GM19468 (cell line): ENCODE results near the gene UQCR10.
"Not testable (repeated sequence)": the region's sequence is repeated elsewhere in the genome, so short reads cannot be mapped to it uniquely, and the experiment has no call there.

Source experiments
- ATAC-seq: cut with Tn5 transposase; IDR thresholded peaks from one replicate; pipeline ENCODE4 v1.9.1; 2021; ENCODE audit warnings: mild to moderate bottlenecking, moderate library complexity, moderate number of reproducible peaks; ENCODE audit not compliant: unreplicated experiment; ENCODE audit errors: extremely low read depth

Gene UQCR10

DNA sequence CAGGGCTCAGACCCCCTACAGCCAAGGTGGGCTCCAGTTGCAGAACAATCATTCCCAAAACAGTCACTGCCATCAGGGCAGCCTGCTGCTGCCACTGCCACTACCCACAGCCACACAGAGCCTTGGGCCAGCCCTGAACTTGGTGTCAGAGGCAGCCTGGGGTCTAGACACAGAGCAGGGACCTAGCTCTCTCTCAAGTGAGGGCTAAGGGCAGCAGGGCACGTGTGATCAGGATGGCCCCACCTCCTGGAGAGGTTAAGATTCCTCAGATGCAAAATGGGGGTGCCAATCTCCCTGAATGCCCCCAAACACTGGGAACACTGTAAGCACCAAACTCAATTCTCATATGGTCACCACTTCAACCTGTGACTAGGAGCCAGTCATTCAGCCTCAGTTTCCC lies 31.8 kb upstream of the UQCR10 start:
- ATAC-seq, result no peak

DNA sequence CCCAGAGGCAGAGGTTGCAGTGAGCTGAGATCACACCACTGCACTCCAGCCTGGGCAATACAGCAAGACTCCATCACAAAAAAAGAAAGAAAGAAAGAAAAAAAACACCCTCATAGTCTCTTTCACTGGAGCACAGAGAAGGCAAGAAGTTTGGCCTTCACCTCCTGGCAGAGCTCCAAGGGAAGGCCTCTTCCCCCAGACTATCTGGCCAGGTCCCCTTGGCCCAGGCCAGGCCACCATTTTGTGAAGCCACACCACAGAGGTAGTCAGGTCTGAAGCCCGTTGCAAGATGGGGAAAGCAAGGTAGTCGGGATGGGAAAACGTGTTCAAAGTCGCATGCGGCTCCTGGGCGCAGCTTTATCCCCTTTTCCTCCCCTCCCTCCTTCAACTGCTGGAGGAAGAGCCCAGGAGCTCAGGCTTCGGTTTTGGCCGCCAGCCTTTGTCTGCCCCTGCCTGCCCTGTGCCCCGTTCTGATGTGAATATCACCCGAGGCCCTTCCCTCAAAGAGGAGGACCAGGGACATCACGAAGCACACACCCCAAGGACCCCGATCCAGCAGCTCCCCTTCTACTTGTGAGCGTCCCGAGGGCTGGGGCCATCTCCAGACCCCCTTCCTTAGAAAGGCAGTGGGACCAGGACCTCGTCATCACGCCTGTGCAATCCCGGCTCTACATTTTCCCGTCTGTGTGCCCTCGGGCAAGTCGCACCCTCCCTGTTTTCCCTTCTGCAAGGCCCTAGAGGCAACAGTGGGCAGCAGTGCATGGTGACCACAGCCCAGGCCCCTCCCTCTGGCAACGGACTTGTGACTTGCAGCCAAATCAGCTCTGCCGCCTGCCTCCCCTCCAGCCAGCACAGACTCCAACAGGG lies 29.7 kb upstream of the UQCR10 start:
- no peak for ATAC-seq

DNA sequence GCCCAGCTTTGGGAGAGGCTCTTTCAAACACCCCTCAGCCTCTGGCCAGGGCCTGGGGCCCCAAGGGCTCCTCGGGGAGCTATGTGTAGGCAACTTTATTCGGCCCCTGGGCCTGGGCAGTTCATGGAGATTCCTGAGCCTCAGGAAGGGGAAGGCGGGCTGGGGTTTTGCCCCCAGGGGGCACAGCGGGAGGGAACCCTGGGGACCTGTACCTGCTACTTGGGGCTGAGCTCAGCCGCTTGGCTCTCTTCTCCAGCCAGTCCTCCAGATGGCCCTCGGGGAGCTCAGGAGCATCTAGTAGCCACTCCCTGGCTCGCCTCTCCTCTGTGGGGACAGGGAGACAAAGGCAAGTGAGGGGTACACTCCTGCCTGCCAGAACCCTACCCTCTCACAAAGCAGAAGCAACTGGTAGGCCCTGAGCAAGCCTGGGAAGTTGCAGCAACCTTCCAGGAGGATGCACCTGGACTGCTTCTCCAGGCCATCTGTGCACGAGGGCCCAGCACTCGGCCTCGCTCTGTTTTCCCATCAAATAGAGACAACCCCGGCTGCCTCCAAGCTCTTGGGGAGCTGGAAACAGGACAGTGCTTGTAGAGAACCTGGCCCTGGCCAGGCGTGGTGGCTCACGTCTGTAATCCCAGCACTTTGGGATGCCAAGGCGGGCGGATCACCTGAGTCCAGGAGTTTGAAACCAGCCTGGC lies 28.9 kb upstream of the UQCR10 start:
- no peak for ATAC-seq

DNA sequence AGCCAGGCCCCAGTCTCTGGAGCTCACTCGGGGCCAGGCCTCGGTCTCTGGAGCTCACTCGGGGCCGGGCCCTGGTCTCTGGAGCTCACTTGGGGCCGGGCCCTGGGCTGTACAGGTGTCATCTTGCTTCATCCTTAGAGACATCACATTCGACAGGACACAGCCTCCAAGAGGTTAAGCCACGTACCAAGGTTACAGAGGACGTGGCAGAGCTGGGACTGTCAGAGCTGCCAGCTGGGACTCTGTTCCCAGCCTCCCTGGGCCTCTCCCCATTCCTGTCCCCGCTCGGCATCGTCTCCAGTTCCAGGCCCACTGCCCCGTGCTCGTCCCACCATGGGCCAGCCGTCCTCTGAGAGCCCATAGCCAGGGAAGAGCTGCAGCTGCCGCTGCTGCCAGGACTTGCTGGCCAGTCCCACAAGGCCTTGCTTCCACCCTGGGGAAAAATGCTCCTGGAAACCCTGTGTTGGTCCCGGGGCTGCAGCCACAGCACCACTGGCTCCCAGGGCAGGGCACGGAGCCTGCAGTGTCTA lies 27.8 kb upstream of the UQCR10 start:
- ATAC-seq, result no peak

DNA sequence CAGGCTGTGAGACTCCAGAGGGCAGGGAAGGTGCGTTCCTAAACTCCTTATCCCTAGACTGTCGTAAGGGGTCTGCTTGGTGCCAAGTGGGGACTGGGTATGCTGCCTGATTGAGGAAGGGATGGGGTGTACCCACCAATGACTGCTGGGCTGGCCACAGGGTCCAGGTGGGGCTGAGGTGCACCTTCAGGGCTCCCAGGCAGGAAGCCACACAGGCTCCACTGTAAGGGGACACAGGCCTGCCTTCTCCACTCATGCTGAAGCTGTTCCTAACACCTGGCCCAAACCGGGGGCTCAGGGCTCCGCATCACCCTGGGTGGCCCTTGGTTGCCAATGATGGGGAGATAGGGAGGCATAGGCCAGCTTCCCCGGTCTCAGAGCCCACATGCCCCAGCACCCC lies 27.0 kb upstream of the UQCR10 start:
- no peak for ATAC-seq

DNA sequence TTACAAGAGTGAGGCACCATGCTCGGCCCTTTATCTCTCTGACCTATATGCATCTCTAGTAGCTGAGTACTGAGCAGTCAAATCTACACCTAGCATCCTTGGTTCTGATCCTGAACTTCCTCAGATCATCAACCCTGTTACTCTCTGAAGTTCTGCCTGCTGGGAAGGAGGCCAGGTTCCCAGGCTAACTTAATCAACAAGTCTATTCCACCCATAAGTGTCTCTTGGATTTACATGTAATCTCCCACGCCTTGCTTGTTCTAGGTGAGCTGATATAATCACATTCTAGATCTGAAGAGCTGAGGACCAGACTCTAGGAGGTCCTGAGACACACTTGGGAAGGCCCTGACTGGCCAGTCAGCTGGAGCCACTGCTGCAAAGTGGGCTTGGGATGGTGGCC lies 25.2 kb upstream of the UQCR10 start:
- no peak for ATAC-seq

DNA sequence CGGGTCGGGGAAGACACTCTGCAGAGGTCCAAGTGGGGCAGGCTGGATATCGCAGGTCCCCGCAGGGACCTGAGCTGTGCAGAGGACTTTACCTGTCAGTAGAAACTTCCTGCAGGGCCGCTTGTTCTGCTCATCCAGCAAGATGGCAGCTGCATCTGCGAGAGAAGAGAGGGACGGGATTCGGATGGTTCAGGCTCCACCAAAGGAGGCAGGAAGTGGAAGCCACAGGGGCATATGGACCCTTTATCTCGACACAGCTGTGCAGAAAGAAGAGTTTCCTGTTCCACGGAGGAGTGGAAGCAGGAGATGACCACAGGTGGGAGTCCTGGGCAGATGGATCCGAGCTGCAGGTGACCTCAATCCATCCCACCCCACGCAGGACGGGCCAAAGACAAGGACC lies 24.8 kb upstream of the UQCR10 start:
- no peak for ATAC-seq

DNA sequence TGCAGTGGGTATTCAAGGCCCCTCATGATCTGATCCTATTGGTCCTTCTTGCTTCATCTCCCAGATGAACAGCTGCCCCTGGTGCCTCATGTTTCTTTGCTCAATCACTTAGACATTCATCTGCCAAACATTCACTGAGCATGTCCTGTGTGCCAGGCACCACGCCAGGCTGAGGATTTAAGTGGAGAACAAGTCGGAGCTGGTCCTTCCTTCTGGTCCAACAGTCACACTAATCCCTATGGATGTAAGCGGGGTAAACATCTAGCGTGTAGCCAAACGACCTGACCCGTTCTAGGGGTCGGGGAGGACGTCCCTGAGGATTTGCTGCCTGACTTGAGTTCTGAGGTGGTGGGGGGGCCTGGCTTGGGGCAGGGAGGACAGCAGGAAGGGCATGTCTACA lies 22.3 kb upstream of the UQCR10 start:
- ATAC-seq, result no peak

DNA sequence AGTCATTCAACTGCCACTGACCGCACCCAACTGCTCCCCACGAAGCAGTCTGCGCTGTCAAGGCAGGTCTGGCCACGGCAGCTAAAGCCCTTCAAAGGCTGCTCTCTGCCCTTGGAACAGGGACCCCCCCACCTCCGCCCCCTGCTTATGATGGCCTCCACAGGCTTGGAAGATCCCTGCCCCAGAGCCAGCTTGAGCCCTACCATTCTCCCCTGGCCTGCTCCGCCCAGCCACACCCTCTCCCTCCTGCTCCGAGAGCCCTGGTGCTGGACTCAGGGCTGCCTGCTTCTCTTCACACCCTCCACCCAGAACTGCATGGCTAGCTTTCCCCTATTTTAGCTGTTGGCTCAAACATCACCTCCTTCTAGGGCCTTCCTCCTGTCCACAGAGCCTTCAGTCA lies 19.3 kb upstream of the UQCR10 start:
- ATAC-seq, result no peak

DNA sequence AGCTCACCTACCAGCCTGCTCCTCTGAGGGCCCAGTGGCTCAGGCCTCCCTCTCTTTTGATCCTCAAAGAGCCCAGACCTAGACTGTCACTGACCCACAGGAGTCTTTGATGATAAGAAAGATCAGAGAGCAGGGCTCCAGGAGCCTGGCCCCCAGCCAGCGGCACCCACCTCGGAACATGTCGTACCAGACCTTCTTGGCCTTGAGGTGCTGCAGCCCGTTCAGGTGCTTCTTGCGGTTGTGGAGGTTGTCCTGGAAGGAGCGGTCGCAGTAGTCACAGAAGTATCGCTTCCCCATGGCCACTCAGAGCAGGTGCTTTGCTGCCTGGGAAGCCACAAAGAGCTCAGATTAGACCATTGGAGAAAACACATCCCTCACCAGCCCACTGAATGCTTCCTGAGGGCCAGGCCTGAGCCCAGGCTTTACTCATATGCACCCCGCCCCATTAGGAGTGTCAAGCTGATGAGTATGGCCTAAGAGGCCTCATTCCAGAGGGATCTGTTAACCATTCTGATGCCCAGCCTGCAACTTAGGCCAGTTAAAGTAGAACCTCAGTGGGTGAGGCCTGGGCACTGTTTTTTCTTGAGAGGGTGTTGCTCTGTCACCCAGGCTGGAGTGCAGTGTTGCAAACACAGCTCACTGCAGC lies 18.8 kb upstream of the UQCR10 start:
- no peak for ATAC-seq

DNA sequence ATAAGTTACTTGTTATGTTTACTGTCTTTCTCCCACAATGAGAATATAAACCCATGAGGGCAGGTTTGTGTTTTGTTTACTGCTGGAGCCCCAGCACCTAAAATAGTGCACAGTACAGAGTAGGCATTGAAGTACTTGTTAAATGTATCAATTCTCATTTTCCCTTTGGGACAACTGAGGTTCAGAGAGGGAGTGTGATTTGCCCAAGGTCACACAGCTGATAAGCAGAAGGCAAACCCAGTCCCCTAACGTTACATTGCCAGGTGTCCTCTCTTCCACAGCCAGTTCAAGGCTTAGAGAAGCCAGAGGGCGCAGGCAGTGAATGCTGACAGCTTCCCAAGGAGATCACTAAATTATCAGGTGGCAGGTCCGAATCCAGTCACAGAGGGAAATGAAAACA lies 17.1 kb upstream of the UQCR10 start:
- no peak for ATAC-seq

DNA sequence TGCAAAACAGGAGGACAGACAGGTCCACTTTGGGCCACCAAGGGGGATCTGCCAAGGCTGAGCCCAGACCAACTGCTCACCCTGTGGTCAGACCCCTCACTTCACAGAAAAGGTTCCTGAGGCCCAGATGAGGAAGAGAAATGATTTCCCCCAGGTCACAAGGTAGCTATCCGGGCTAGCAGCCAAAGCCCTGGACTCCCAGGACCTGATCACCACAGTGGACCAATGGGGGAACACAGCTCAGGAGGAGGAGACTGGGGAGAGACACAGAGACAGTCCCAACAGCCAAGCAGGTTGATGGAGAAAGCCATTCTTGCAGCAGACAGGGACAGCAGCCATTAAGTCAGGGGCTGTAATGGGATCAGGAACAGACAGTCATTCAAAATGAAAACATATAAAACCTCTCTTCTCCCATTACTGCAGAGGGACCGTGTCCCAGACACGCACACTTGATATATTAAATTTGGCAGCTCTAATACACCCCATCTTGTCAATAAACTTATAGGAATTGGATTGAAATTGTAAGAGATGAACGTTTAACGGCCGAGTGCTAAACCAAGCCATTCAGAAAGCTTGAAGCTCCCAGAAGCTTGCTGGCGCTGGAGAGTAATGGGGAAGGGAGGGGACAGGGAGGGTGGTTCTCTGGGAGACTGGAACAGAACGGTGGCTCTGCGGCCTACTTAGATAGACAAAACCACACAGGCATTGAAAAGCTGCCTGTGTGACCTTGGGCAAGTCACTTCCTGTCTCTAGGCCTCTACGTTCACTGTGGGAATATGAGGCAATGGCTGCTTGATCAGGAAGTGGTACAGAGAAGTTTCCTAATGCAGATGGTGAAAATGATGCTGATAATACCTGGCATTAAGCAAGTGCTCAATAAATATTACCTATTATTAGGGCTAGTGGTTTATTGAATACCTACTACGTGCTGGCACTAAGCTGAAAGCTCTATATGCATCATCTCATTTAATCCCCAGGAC lies 16.3 kb upstream of the UQCR10 start:
- ATAC-seq, result no peak

DNA sequence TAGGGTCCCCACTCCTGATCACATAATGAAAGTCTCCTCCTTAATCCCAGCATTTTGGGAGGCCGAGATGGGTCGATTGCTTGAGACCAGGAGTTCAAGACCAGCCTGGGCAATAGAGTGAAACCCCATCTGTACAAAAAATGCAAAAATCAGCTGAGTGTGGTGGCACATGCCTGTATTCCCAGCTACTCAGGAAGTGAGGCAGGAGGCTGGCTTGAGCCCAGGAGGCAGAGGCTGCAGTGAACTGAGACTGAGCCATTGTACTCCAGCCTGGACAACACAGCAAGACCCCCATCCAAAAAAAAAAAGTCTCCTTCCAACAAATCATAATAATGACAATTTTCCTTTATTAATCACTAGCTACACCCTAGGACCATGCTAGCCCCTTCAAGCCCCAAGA lies 15.5 kb upstream of the UQCR10 start:
- ATAC-seq, result no peak

DNA sequence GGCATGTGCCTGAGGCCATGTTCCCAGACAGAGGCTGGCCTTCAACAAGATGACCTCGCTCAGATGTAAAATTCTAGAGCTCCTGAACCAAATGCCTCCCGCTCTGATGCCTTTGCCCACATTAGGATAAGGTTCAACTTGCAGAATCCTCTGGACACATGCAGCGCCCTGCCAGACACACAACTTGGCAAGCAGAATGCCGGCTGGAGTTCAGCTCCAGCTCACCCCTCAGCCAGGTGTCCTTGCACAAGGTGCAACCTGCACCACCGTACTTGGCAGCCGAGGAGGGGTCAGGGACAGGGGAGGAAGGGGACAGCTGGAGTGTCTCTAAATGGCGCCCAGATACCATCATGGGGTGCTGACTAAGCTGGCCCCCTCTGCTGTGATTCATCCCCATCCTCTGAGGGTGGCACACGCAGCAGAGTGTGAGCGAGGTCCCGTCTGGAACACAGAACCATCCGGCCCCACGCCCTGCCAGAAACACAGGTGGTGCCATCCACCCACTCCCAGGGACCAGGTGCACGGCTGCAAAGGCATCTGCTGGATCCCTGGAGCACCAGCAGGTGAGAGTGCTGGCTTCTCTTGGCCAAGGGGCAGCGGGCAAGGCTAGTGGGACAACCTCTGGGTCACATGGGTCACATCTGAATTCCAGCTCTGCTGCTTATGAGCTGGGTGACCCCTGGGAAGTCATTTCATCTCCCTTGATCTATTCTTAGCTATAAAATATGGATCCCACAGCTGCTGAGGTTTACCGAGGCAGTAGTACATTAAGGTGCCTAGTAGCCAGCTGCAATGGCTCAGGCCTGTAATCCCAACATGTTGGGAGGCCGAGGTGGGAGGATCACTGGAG lies 13.1 kb upstream of the UQCR10 start:
- ATAC-seq, result no peak

DNA sequence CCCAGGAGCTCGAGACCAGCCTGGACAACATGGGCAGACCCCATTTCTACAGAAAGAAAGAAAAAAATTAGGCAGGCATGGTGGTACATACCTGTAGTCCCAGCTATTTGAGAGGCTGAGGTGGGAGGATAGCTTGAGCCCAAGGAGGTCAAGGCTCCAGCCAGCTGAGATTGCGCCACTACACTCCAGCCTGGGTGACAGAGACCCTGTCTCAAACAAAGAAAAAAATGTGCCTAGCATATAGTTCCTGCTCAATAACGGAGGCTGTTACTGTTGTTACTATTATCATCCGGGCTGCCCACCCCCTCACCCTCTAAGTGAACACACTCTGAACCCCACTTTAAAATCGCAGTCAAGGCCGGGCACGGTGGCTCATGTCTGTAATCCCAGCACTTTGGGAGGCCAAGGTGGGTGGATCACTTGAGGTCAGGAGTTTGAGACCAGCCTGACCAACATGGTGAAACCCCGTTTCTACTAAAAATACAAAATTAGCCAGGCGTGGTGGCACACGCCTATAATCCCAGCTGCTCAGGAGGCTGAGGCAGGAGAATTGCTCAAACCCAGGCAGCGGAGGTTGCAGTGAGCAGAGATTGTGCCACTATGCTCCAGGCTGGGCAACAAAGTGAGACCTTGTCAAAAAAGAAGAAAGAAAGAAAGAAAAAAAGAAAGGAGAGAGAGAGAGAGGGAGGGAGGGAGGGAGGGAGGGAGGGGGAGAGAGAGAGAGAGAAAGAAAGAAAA lies 12.3 kb upstream of the UQCR10 start:
- not testable (repeated sequence) for ATAC-seq

DNA sequence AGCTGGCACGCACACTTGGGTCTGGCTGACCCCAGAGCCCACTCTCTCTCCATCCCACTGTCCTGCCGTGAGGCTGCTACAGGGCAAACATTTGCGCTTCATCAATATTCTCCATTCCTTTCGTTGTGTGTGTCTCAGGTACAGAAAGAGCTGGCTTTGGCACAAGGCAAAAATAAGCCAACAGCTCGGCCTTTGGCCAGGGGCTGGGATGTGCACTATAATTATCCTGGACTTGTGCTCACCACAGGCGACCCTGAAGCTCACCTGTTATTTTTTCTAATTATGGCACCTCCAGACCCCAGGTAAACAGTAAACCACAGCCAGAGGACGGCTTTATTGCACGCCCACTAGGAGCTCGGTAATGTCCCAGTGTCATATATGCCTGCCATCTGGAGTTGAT lies 11.3 kb upstream of the UQCR10 start:
- no peak for ATAC-seq

DNA sequence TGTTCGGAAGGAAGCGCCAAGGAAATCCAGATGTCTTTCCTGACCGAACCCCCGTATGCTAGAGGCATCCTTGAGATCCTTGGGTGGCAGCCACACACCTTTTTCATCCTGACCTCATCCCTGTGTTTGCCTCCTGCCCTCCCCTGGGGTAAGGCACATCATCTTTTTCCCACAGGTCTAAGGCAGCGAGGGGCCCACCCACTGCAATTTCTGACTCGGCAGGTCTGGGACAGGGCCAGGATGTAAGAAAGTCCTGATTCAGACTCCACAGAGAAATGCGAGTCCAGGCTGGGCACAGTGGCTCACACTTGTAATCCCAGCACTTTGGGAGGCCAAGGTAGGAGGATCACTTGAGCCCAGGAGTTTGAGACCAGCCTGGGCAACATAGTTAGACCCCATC lies 10.8 kb upstream of the UQCR10 start:
- ATAC-seq, result no peak

DNA sequence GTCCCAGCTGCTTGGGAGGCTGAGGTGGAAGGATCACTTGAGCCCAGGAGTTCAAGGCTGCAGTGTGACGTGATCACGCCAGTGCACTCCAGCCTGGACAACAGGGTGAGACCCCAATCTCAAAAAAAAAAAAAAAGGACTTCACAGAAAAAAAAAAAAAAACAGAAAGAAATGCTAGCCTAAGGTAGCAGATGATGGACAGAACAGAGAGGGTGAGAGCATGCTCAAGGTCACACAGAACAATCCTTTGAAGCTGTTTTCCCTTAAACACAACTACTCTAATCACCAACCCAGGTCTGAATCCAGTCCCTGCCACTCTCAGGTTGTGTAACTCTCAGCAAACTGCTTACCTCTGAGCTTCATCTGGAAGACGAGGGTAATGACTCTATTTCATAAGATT lies 10.1 kb upstream of the UQCR10 start:
- ATAC-seq, result no peak
